Pancreas (tissue), 10 donors: ENCODE results near the gene HS3ST4. TPM values are rescaled to one million over a fixed set of nuclear protein-coding genes. Genes with fewer than 3 reads are reported as not detected.

Experiments
- ATAC-seq, 4 donors: fragments of 200-7000 bp; cut with Tn5 transposase; one replicate each; pipeline versions ENCODE4 v1.8.0 to v1.9.1; 2020; ENCODE audit warnings: mild to moderate bottlenecking in 4 of 4, moderate library complexity in 4 of 4
- DNase-seq, 6 donors: peaks; one replicate each; pipeline ENCODE4 v3.0.0-alpha.2; 2020
- FAIRE-seq: peaks from 2 replicates; lab custom pipeline; 2012; peaks lifted over from hg19 to GRCh38; lab: Jason Lieb, UNC
- H3K27ac ChIP-seq, 4 donors: fragments of 200-600 bp; sonication (generic); 1 replicate in 3 of 4; 2 replicates in 1 of 4; pipeline versions ENCODE4 v1.5.0 to v1.8.0; 2020
- H3K27me3 ChIP-seq, 4 donors: fragments of 200-600 bp; one replicate each; pipeline ENCODE4 v1.8.0; 2021
- H3K36me3 ChIP-seq, 3 donors: fragments of 200-600 bp; sonication (generic) in 1 of 3; one replicate each; pipeline versions ENCODE4 v1.5.0 to v1.8.0; 2020 to 2021
- H3K4me1 ChIP-seq, 3 donors: fragments of 200-600 bp; one replicate each; pipeline ENCODE4 v1.8.0; 2021
- H3K4me3 ChIP-seq, 4 donors: fragments of 200-600 bp; sonication (generic) in 2 of 4; one replicate each; pipeline versions ENCODE4 v1.5.0 to v1.8.0; 2020 to 2021
- H3K9me3 ChIP-seq, 4 donors: fragments of 200-600 bp; one replicate each; pipeline ENCODE4 v1.8.0; 2021
- WGBS, 2 donors: extraction: QIAGEN DNeasy Blood & Tissue Kit; methylation state at CpG; one replicate each; pipeline ENCODE4 v1.1.7; 2013; 5-methylcytosine and 5-hydroxymethylcytosine counted together
- intact Hi-C, 3 donors: fragments of 100-400 bp; cut with DNase I; formaldehyde crosslinking; loops; one replicate each; pipeline versions ENCODE4 v1.11.1 to v1.14.2; 2022
- polyA plus RNA-seq, 2 donors: library from polyadenylated mRNA; stranded (reverse); fragments of 200-250 nt; gene quantifications; one replicate each; pipeline ENCODE4 v1.2.3, GENCODE V29; 2013
- total RNA-seq, 6 donors: library from RNA; stranded (reverse); fragmentation: NEBNext Ultra II Directional in 4 of 6; extraction: Animal tissue kit (Norgen Biotek cat#: 25700) in 4 of 6; gene quantifications; one replicate each; pipeline versions ENCODE4 v1.2.1 to v1.2.4, GENCODE V29; 2021 to 2023
- TF ChIP-seq, protein P1 (sequence below), 4 donors: fragments of 200-600 bp; sonication (generic) in 3 of 4; IDR thresholded peaks; one replicate each; pipeline versions ENCODE4 v1.5.0 to v1.8.0; 2021; ENCODE audit warnings: antibody characterized with exemption in 4 of 4
- donor health status: healthy with polysubstance abuse.
- donor health status: DM: no; HTN: no; CAD: no; lungs with moderate emphysema.
- donor health status: DM: no; HTN: no; CAD: no.
- donor health status: control.
- donor health status: control.
- donor health status: Bipolar disorder and iron deficiency.
- donor health status: DM: yes; HTN: yes; CAD: no.
- donor health status: DM: no; HTN: no; CAD: no.
- donor health status: DM: no; HTN: no; CAD: no.
- donor health status: DM: yes; HTN: yes; CAD: no.

HS3ST4 gene
- total and polyA plus RNA-seq, 8 donors, result 0.05 to 0.19 TPM; not detected in 6

DNA sequence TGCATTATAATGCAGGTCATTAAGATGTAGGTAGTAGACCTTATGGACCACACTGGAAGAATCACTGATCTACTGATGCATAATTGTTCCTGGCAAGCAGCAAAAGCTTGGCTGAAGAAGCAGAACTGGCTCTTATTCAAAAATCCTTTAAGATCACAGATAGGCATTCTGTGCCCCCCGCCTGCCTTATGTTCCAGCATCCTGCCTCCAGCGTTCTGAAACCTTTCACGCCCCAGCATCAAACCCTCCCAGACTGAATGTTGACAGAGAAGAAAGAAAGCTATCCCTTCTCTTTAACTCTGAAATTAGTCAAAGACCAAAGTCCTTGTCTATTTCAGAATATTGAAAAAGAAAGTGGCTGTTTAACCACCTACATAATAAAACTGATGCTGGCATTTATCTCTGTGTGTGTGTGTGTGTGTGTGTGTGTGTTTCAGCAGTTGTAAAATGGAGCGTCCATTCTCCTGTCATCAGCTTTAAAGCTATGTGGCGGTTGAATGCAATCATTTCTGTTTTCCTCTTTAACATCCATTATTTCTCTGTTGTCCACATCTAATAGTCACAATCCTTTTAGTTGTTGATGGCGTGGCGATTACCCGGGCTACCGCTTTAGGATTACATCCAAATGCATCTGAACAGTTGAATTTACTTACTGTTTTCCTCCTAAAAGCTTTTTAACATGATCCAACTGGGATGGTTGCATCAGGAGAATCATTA is 350.4 kb downstream of the HS3ST4 start:
- FAIRE-seq, result no peak
- TF ChIP-seq, protein P1, sequence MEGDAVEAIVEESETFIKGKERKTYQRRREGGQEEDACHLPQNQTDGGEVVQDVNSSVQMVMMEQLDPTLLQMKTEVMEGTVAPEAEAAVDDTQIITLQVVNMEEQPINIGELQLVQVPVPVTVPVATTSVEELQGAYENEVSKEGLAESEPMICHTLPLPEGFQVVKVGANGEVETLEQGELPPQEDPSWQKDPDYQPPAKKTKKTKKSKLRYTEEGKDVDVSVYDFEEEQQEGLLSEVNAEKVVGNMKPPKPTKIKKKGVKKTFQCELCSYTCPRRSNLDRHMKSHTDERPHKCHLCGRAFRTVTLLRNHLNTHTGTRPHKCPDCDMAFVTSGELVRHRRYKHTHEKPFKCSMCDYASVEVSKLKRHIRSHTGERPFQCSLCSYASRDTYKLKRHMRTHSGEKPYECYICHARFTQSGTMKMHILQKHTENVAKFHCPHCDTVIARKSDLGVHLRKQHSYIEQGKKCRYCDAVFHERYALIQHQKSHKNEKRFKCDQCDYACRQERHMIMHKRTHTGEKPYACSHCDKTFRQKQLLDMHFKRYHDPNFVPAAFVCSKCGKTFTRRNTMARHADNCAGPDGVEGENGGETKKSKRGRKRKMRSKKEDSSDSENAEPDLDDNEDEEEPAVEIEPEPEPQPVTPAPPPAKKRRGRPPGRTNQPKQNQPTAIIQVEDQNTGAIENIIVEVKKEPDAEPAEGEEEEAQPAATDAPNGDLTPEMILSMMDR (IDR thresholded peaks at IDR 0.05), result no peak

DNA sequence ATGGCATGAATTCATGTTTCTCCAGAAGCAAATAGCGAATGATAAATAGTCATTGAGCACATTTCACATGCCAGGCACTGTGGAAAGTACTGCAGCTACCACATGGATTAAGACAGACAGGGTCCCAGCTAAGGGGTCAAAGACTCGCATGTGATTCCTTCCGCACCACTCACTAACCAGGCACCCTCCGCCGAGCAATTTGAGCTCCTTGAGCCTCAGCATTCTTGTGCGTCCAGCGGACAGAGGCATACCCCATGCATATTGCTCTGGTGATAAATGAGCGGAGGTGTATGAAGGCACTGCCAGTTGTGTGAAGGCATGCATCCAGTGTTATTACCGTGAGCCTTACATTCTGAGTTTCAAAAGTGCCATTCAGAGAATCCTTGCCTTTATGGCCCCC is 358.7 kb downstream of the HS3ST4 start:
- WGBS, 2 donors, result 41 to 45% methylated on average over 9 of the region's 9 CpGs
- intact Hi-C loops, result no loop called here
- TF ChIP-seq, protein P1 (IDR thresholded peaks at IDR 0.05), result no peak

More for the DNA sequence above, 350.4 kb downstream of the HS3ST4 start:
- no peaks in the 10 kb centered on the region for H3K4me1 ChIP-seq
- no peak overlapping the region for H3K4me3 ChIP-seq
- no peaks in the 10 kb centered on the region for H3K36me3 ChIP-seq
- ATAC-seq, result no peak
- intact Hi-C loops, result no loop called here
- no peak overlapping the region for H3K27ac ChIP-seq
- H3K9me3 ChIP-seq, result no peaks in the 10 kb centered on the region
- 55 to 69% methylated on average over 9 of the region's 9 CpGs for WGBS, 2 donors
- peaks cover 0 to 4% (median 0%) of the 10 kb centered on the region in 4 donors for H3K27me3 ChIP-seq
- no peak for DNase-seq

DNA sequence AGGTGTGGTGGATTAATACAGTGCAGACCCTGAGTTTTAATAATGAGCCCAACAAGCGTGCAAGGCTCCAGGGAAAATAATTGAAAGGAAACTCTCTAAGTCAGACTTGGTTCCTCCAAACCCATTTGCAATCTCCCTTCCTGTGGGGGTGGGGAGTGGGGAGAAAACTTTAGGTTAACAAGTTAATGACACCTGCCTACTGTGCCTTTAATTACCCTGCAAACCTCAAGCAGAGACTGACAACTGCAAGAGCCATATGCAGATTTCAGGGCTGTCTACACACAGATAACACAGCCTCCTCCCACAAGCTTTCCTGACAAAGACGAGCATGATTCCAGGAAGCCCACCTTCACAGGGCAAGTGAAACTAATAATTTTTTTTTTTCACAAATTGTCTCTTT is 359.3 kb downstream of the HS3ST4 start:
- ATAC-seq (no peak), DNase-seq (no peak), FAIRE-seq (no peak)
- 19 to 24% methylated on average over 2 of the region's 2 CpGs for WGBS, 2 donors
- TF ChIP-seq, protein P1 (IDR thresholded peaks at IDR 0.05), result no peak
- H3K36me3 ChIP-seq, result no peaks in the 10 kb centered on the region
- no peaks in the 10 kb centered on the region for H3K4me1 ChIP-seq
- H3K9me3 ChIP-seq, result no peaks in the 10 kb centered on the region
- no peak overlapping the region for H3K27ac ChIP-seq
- no peak overlapping the region for H3K4me3 ChIP-seq
- H3K27me3 ChIP-seq, result no peaks in the 10 kb centered on the region
- intact Hi-C loops, result no loop called here

More for the DNA sequence above, 358.7 kb downstream of the HS3ST4 start:
- Histone ChIP-seq H3K36me3 (no peaks in the 10 kb centered on the region), H3K9me3 (no peaks in the 10 kb centered on the region), H3K4me3 (no peak overlapping the region), H3K27ac (no peak overlapping the region), H3K27me3 (no peaks in the 10 kb centered on the region), H3K4me1 (no peaks in the 10 kb centered on the region)
- no peak for ATAC-seq
- DNase-seq, result no peak
- FAIRE-seq, result no peak

DNA sequence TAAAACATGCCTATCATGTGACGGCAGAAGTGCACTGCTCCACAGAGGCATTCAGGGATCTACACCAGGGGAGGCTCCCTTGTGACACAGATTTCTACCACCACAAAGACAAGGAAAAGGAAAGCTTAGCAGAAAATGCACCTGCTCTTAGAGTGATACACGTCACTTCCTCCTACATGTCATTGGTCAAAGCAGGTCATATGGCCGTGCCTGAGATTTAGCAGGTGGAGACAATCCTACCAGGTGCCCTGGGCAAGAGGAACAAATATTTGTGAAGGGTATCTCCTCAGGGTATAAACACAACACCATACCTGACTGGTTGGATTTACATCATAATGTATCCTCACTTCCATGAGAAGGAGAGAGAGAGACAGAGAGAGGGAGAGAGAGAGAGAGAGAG is 362.1 kb downstream of the HS3ST4 start:
- TF ChIP-seq, protein P1 (IDR thresholded peaks at IDR 0.05), result no peak
- no peaks in the 10 kb centered on the region for H3K9me3 ChIP-seq
- no peaks in the 10 kb centered on the region for H3K4me1 ChIP-seq
- DNase-seq, result no peak
- FAIRE-seq, result no peak
- H3K27ac ChIP-seq, result no peak overlapping the region
- intact Hi-C loops, result no loop called here
- 60 to 71% methylated on average over 3 of the region's 3 CpGs for WGBS, 2 donors
- no peaks in the 10 kb centered on the region for H3K27me3 ChIP-seq
- ATAC-seq, result no peak
- no peaks in the 10 kb centered on the region for H3K36me3 ChIP-seq
- no peak overlapping the region for H3K4me3 ChIP-seq

DNA sequence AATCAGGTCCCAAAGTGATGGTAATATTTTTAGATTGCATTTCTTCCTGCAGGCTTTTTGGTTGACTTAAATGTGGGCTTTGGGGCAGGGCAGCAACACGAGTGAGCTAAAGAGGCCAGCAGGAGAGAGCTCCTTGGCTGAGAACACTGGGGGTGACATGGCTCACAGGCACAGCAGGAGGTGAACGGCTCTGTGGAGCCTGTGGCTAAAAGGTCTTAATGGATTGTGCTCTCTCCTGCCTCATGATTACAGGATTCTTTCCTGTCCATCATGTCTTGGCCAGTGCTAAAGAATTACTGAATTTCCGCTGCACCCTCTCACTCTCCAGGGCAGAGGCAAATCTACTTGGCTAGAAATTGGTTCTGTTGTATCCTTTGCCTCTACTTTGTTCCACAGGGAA is 366.6 kb downstream of the HS3ST4 start:
- ATAC-seq (no peak), DNase-seq (no peak), FAIRE-seq (no peak)
- no peaks in the 10 kb centered on the region for H3K27me3 ChIP-seq
- WGBS, 2 donors, result 33% methylated on average over 3 of the region's 3 CpGs
- no peaks in the 10 kb centered on the region for H3K9me3 ChIP-seq
- H3K27ac ChIP-seq, result no peak overlapping the region
- TF ChIP-seq, protein P1 (IDR thresholded peaks at IDR 0.05), result no peak
- no peaks in the 10 kb centered on the region for H3K36me3 ChIP-seq
- no peaks in the 10 kb centered on the region for H3K4me1 ChIP-seq
- H3K4me3 ChIP-seq, result no peak overlapping the region
- intact Hi-C loops, result no loop called here
